HG03280 (cell line): ENCODE data around the gene PAGR1.
"Not testable (repeated sequence)": the region's sequence is repeated elsewhere in the genome, so short reads cannot be mapped to it uniquely, and the experiment has no call there.

Source experiments
- ATAC-seq: cut with Tn5 transposase; IDR thresholded peaks from one replicate; pipeline ENCODE4 v1.9.1; 2021; ENCODE audit warnings: mild to moderate bottlenecking, moderate library complexity; ENCODE audit not compliant: unreplicated experiment

Gene PAGR1

DNA sequence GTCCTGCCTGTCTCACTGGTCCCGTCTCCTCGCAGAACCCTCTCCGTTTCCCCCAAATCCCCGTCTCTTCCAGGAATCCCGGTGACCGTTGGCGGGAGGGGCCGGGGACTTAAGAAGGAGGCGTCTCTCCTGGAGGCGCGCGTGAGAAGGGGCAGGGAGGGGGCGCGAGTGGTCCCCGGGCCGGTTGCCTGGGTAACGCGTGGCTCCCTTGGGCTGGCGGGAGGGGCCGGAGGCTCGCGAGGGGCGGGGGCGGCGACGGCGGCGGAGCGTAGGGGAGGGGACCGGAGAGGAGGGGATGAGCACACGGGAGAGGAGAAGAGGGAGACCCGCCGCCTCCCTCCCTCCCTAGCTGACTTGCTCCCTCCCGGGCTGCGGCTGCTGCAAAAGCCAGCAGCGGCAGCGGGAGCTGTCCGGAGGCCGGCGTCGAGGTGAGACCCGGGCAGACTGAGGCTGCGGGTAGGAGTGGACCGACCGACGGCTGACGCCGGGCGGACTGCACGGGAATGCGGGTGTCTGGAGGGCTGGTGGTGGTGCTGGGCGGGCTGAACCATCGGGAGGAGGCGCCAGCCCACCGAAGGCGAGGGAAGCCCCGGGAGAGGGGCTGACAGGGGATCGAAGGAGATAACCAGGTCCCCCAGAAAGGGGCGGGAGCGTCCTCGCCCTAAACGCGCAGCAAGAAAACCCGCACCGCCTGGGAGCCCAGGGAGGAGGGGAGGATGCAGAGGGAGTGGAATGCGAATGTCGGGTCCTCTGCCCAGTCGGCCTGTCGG is 3.9 kb upstream of the PAGR1 start, which contains the start of gene PRRT2:
Gene PRRT2, plus strand, starts transcription at position 298 of the 770 bp plus-strand sequence. CDS start 862 bp downstream, outside the sequence.
- no peak for ATAC-seq

DNA sequence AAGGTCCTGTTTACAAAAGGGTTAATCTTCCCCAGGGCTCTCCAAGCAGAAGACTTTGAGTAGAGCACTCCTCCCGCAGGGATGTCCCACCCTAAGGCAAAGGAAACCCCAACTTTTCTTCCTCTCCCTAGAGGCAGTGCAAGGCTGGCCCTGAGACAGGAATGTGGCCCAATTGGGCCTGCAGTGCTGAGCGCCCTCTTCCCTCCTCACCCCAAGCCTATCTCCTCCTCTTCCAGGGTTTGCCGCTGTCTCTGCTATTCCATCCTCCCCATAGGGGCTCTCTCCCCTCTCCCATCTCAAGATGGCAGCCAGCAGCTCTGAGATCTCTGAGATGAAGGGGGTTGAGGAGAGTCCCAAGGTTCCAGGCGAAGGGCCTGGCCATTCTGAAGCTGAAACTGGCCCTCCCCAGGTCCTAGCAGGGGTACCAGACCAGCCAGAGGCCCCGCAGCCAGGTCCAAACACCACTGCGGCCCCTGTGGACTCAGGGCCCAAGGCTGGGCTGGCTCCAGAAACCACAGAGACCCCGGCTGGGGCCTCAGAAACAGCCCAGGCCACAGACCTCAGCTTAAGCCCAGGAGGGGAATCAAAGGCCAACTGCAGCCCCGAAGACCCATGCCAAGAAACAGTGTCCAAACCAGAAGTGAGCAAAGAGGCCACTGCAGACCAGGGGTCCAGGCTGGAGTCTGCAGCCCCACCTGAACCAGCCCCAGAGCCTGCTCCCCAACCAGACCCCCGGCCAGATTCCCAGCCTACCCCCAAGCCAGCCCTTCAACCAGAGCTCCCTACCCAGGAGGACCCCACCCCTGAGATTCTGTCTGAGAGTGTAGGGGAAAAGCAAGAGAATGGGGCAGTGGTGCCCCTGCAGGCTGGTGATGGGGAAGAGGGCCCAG is 3.0 kb upstream of the PAGR1 start:
- no peak for ATAC-seq

DNA sequence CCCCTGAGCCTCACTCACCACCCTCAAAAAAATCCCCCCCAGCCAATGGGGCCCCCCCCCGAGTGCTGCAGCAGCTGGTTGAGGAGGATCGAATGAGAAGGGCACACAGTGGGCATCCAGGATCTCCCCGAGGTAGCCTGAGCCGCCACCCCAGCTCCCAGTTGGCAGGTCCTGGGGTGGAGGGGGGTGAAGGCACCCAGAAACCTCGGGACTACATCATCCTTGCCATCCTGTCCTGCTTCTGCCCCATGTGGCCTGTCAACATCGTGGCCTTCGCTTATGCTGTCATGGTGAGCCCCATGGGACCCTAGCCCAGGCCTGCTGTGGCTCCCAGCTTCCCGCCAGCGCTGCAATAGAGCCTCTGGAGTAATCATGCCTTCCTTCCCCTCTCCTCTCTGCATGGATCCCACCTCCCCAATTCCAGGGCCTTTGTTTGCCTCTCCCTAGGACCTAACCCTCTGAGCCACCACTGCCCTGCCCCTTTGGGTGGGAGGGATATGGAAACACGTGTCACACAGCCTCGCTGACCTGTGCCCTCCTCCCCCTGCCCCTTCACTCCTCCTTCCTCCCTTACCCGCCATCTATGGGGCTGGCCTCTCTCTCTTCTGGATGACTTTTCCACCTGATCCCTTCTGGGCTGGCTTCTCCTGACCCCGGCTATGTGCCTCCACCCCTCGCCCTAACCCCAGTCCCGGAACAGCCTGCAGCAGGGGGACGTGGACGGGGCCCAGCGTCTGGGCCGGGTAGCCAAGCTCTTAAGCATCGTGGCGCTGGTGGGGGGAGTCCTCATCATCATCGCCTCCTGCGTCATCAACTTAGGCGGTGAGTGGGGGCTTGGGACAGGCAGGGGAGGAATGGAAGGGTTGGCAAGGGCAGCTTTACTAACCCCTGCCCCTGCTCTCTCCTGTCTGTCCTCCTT is 2.0 kb upstream of the PAGR1 start:
- ATAC-seq = no peak

DNA sequence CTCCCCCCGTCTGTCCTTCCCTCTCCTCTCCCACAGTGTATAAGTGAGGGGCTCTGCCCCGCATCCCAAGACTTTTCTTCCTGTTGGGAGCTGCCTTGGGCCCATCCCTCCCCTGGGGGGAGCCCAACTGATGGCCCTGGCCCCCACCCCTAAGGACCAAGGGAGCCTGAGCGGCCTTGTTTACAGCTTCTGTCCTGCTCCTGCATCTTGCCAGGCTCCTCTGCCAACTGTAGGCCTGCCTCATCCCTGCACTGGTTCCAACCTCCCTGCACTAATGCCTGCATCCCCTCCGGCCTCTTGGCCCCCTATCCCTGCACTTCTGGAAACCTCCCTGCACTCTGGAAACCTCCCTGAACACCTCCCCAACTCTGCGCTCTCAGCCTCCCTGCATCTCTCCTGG is 1.4 kb upstream of the PAGR1 start:
- no peak for ATAC-seq

DNA sequence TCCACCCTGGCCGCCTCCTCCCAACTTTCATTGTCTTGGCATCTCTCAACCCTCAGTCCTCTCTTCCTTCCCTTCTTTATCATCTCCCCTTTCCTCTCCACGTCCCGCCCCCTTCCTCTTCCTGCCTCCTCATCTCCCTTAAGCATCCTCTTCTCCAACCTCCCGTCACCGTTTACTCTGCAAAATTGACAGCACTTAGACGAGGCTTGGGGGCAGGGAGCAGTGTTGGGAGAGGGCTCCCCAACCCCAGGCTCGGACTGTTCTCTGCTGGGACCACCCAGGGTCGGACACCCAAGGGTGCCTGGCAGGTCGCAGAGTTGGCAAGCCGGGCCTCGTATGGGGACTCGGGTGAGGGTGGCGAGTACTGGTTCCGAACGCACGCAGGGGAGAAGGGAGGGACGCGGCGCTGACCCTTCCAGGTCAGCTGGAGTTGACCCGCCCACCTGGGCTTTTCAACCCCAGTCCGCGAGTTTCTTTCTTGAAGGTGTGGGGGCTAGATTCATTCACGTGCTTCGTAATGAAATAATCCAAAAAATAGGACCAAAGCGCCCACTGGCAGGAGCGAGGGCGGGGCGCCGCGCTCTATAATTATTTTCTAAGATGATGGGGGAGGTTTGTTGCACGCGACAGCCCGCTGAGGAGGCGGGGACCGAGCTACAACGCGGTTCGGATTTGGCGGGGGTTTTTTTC is 775 bp upstream of the PAGR1 start:
- no peak for ATAC-seq

DNA sequence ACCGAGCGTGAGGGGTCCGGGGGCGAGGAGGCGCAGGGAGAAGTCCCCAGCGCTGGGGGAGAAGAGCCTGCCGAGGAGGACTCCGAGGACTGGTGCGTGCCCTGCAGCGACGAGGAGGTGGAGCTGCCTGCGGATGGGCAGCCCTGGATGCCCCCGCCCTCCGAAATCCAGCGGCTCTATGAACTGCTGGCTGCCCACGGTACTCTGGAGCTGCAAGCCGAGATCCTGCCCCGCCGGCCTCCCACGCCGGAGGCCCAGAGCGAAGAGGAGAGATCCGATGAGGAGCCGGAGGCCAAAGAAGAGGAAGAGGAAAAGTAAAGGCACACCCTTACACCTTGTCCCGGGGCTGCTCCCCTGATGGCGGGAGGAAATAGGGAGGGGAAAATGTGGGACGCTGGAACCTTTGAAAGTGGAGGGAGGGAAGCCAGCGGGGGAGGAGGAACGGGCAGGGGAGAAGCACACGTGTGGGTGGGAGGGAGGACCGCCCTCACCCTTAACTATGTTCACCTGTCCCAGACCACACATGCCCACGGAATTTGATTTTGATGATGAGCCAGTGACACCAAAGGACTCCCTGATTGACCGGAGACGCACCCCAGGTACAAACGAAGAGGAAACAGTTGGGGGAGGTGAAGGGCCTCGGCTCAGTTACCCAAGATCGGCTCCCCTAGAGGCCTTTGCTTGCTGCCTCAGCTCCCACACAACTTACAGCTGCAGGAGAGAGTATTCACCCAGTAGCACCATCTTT is 916 bp downstream of the PAGR1 start:
- ATAC-seq = no peak

DNA sequence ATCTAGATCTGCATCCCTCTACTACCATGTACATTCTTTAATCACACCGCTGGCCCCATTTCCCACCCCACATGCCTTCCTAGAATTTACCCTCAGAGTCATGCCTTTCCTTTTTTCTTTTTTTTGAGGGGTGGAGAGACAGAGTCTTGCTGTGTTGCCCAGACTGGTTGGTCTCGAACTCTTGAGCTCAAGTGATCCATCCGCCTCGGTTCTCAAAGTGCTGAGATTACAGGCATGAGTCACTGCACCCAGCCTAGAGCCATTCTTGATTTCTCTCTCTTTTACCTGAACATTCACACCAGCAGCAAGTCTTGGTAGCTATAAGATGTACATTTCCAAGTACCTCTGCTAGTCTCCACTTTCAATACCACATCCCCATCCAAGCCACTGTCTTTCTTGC is 2.1 kb downstream of the PAGR1 start:
- no peak for ATAC-seq

DNA sequence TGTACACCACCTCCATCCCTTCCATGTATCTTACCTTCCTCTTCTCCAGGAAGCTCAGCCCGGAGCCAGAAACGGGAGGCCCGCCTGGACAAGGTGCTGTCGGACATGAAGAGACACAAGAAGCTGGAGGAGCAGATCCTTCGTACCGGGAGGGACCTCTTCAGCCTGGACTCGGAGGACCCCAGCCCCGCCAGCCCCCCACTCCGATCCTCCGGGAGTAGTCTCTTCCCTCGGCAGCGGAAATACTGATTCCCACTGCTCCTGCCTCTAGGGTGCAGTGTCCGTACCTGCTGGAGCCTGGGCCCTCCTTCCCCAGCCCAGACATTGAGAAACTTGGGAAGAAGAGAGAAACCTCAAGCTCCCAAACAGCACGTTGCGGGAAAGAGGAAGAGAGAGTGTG is 3.6 kb downstream of the PAGR1 start:
- ATAC-seq = no peak

DNA sequence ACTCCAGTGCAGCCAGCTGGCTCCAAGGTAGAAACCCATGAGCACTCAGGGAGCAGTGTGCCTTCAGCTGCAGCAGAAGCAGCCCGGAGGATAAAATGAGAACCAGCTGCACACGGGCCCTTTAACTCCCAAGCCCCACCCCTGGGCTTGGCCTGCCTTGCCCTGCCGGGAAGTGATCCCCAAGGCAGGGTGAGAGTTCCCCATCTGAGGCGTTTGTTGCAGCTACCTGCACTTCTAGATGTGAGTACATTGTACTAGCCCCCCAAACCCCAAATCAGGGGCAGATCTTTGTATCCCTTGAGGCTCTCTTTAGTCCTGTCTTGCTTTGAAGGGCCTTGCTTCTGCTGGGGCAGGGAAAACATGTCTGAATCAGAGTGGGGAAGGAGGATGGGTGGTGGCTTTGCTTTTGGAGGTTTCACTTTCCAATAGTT is 4.3 kb downstream of the PAGR1 start, which contains the start of gene MVP:
Gene MVP, plus strand, starts transcription at position 192 of the 431 bp plus-strand sequence. CDS start 10,088 bp downstream, outside the sequence.
- no peak for ATAC-seq

DNA sequence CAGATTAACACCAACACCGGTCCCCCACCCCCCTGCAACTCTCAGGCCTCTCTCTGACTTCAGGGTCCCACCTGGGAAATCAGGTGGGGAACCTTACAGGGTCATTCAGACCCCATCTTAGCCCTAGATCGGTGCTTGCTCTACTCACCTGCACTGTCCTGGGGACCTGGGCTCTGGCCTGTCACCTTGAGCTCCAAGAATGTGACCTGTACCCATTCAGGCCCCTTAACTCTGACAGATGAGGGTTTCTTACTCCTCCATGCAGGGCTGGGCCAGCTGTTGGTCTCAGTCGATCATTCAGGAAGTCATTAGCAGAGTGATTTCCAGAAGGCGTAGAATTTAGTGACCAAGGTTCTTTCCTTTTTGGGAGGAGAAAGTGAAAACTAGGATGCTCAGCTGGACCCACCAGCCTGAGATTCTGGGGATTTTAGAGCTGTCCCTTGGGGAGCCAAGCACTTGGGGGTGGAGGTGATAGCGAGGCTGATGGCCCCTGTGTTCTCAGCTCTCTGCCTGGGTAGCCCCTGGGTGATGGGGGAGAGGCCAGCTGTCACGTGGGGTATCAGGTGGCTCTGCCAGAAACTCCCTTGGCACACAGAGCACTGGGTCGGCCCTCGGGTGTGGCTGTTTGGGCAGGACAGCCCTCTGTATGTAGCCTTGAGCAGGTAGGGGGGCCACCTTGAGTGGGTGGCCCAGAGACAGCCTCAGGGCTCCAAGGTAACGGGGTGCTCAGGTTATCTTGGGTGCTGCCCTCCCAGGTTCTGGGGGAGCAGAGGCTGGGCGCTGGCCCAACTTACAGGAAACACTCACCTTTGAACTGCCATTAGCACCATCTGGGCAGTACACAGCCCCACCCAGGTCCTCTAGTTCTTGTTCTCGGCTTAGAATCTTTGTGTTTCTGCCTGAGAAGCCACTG is 5.0 kb downstream of the PAGR1 start:
- ATAC-seq = peak; percentile 27

DNA sequence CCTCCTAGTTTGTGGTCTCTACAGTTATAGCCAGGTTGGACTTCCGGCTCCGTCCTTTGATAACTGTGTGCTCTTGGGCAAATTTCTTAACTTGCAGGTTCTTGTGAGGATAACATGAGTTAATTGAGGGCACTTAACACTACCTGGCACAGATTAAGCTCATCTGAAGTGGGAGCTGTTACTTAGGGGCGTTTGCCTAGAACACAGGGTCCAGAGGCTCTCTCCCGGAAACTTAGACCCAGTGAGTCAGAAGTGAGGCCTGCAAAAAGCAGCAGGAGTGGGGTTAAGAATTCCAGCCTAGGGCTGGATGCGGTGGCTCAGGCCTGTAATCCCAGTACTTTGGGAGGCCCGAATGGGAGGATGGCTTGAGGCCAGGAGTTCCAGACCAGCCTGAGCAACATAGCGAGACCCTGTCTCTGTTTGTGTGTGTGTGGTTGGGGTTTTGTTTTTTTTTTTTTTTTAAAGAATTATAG is 5.7 kb downstream of the PAGR1 start:
- no peak for ATAC-seq

DNA sequence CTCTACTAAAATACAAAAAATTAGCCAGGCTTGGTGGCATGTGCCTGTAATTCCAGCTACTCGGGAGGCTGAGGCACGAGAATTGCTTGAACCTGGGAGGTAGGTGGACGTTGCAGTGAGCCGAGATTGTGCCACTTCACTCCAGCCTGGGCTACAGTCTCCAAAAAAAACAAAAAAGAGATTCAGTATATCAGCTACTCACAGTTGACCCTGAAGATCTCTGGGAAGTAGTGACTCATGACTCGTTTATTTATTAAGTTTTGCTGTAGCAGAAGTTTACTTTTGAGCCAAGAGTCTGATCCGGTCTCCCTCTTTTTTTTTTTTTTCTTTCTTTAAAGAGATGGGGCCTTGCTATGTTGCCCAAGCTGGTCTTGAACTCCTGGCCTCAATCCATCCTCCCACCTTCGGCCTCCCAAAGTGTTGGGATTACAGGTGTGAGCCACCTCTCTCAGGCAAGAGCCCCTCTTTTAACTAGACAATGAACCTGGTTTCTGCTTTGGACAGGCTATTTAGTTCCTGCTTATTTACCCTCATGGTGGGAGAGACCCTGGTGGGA is 8.7 kb downstream of the PAGR1 start:
- ATAC-seq = no peak

DNA sequence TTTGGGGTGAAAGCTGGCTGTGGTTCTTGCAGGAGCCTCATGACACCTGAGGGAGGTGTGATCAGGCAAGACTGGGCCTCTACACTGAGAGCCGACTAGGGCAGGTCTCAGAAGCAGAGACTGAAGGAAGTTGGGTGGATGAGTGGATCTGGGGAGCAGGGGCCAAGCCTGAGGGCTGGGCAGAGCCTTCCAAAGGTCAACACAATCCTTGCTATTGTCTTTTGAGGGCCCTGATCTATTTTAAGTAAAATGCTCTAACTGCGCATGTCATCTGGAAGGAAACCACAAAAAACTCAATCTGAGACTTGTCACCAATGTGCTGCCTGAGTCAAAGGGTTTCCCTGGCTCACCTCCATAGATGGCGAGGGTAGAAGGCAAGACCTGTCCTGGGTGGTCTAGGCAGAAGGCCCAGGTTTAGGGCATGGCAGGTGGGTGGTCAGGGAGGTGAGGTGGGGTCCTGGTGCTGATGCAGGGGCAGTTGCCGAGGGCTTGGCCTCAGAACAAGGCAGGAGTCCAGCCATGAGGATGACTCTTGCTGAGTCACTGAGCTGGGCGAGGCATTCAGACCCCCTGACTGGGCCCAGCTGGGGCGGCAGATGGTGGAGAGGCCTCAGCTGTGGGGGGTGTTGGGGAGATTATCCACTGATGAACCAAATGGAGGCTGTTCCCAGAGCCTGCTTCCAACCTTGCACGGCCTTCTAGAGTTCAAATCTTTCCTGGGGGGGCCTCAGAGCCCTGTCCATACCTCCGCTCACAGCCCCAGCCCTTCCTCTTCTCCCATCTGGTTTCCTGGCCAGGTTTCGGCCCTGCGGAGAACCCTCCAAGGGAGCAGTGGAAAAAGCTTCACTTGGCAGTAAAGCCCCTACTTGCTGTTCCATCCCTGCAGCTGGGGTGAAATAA is 9.4 kb downstream of the PAGR1 start:
- no peak for ATAC-seq

DNA sequence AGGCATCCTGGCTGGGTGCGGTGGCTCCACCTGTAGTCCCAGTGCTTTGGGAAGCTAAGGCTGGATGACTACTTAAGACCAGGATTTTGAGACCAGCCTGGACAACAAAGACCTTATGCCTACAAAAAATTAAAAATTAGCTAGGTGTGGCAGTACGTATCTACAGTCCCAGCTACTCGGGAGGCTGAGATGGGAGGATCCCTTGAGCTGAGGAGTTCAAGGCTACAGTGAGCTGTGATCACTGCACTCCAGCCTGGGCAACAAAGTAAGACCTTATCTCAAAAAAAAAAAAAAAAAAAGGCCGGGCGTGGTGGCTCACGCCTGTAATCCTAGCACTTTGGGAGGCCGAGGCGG is 10.4 kb downstream of the PAGR1 start:
- no peak for ATAC-seq

DNA sequence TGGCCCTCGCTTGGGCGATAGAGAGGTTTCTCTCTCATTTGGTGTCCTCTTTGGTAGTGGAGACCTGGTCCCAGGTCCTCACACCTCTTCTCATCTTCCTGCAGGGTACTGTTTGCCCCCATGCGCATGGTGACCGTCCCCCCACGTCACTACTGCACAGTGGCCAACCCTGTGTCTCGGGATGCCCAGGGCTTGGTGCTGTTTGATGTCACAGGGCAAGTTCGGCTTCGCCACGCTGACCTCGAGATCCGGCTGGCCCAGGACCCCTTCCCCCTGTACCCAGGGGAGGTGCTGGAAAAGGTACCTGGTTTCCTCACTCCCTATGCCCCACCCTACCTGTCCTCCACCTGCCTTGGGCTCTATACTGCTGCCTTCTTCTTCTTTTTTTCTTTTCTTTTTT is 14.8 kb downstream of the PAGR1 start:
- ATAC-seq = no peak

DNA sequence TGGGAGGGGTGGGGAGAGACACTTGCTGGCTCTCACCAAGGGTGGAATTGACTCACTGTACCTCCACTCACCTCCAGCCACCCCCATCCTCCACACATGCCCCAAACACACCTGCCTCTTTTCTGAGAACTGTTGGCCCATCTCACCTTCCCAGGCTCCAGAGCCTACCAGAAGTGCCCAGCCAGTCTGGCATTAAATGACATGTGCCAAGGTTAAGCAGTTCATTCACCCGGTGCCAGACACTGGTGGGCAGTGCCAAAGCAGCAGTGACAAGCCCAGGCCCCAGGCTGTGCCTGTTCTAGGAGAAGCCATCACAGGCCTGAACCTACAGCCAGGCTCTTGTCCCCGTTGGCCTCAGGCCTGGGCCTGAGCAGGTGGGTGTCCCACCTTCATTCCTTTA is 15.5 kb downstream of the PAGR1 start:
- no peak for ATAC-seq

DNA sequence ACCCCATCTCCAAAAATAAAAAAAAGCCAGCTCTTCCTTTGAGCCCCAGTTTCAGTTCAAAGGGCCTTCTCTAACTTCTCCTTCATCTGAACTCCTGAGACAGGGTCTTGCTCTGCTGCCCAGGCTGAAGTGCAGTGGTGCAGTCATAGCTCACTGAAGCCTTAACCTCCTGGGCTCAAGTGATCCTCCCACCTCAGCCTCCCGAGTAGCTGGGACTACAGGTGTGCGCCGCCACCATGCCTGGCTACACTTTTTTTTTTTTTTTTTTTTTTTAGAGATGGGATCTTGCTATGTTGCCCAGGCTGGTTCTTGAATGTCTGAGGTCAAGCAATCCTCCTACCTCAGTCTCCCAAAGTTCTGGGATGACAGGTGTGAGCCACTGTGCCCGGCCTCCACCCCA is 17.3 kb downstream of the PAGR1 start:
- not testable (repeated sequence) for ATAC-seq
